K562 treated with DMSO at 1 percent for 4 hours (cell line): ENCODE measurements around the gene RAMAC. TPM values are rescaled to one million over a fixed set of nuclear protein-coding genes. Genes with fewer than 3 reads are reported as not detected.

Experiments used
- total RNA-seq: library from RNA; unstranded; fragments of 300-600 nt; gene quantifications from 2 replicates; pipeline ENCODE4 v1.2.3, GENCODE V29; 2022; ENCODE audit not compliant: insufficient read depth

The RAMAC gene
- 29.5 and 31.7 TPM in 2 replicates for total RNA-seq

DNA sequence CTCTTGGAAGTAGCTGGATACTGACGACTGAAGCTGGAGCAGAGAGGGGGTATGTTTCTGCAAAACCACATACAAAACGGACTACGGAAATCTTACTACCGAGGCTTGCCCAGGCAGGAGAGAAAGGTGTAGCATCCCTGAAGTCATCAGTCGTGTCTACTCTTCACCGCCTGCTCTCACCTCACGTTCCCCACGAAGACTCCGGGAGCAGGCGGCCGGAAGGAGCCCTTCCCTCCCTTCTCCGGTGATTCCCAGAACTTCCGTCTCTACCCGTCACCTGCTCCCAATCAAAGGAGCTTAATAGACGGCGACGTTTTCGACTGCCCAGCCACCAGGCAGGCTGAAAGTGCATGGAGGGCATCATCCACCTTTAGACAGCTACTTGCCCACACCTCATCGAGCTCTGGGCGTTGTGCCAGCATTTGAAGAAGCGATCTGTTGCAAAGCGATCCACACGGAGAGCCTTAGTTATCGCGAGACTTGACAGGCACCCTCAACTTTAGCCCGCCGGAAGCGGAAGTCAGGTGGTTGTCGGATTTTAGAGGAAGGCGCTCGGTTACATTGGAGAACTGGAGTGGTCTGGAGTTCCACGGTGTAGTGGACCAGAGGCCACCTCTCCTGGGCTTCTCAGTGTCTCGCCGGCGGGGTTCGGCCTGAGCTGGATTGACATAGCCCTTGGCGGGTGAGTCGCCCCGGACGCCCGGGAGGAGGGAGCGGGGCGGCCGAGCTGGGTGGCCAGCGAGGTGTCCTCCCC, at the start of gene RAMAC:
TSS of gene RAMAC (plus strand) at position 523 of the 754 bp plus-strand sequence. CDS start 2,809 bp downstream, outside the sequence.

GRCh38 chr15:82952158-82953081, 33.6 kb upstream of the RAMAC start, which contains the start of gene HOMER2:
Gene HOMER2, minus strand, starts transcription at chr15:82952720. Its CDS starts 185 bp downstream, at chr15:82952535.

GRCh38 chr15:83011271-83012075, 25.5 kb downstream of the RAMAC start, which contains the start of gene C15orf40:
Gene C15orf40, minus strand, starts transcription at chr15:83011639. Its CDS starts 32 bp downstream, at chr15:83011607.

Other genes with a start within 250 kb of the RAMAC start
- gene FSD2, start 180.1 kb upstream of the RAMAC start, total RNA-seq = not detected in 2 replicates
- gene WHAMM, start 176.6 kb upstream of the RAMAC start, total RNA-seq = 5.4 and 7.2 TPM in 2 replicates
- gene HOMER2, start 33.5 kb upstream of the RAMAC start, total RNA-seq = 2.5 TPM in 1 of 2 replicates, not detected in the other
- 7.0 and 34.4 TPM in 2 replicates for gene C15orf40, start 25.4 kb downstream of the RAMAC start, total RNA-seq
- gene BTBD1, start 81.0 kb downstream of the RAMAC start, total RNA-seq = 50.5 and 55.1 TPM in 2 replicates
- gene TM6SF1, start 121.4 kb downstream of the RAMAC start, total RNA-seq = 16.0 and 16.9 TPM in 2 replicates
- 9.6 and 15.9 TPM in 2 replicates for gene HDGFL3, start 221.6 kb downstream of the RAMAC start, total RNA-seq